GM12801 (cell line): Measurements from ENCODE around the gene ZBTB9.

Experiments used
- CTCF ChIP-seq: IDR thresholded peaks from one replicate; pipeline ENCODE4 v1.5.1; 2011; ENCODE audit warnings: control low read depth; ENCODE audit not compliant: insufficient read length; ENCODE audit errors: extremely low read depth

Gene ZBTB9

GRCh38 chr6:33451606-33452005 is 2.8 kb upstream of the ZBTB9 start:
- no peak for TF ChIP-seq CTCF

GRCh38 chr6:33452496-33452895 is 1.9 kb upstream of the ZBTB9 start:
- no peak for TF ChIP-seq CTCF

GRCh38 chr6:33453393-33454008 is 875 bp upstream of the ZBTB9 start:
- no peak for TF ChIP-seq CTCF

GRCh38 chr6:33455051-33455450 is 675 bp downstream of the ZBTB9 start:
- TF ChIP-seq CTCF = no peak

GRCh38 chr6:33456156-33456555 is 1.8 kb downstream of the ZBTB9 start:
- no peak for TF ChIP-seq CTCF

- TF ChIP-seq CTCF = no peak
Observed at GRCh38 chr6:33458676-33459075, 4.3 kb downstream of the ZBTB9 start.

GRCh38 chr6:33459226-33459625 is 4.8 kb downstream of the ZBTB9 start:
- TF ChIP-seq CTCF = no peak
